Activated CD4-positive, alpha-beta T cell treated with anti-CD3 and anti-CD28 coated beads for 48 hours (primary cell): ENCODE measurements around the gene SLC23A3.

ENCODE experiments used
- DNase-seq: peaks from one replicate; pipeline ENCODE4 v3.0.0-alpha.2; 2020

SLC23A3 gene

GRCh38 chr2:219133976-219134375 lies 35.9 kb downstream of the SLC23A3 start:
- DNase-seq, result no peak

GRCh38 chr2:219131744-219132143 lies 38.1 kb downstream of the SLC23A3 start:
- DNase-seq, result no peak

- no peak for DNase-seq
These were observed 38.5 kb downstream of the SLC23A3 start for GRCh38 chr2:219131327-219131726.

GRCh38 chr2:219129589-219129988 lies 40.2 kb downstream of the SLC23A3 start:
- DNase-seq, result no peak

GRCh38 chr2:219128396-219128795 lies 41.4 kb downstream of the SLC23A3 start:
- DNase-seq, result no peak

GRCh38 chr2:219127037-219127635 lies 42.7 kb downstream of the SLC23A3 start:
- DNase-seq, result no peak

- DNase-seq, result no peak
These were observed 43.3 kb downstream of the SLC23A3 start for GRCh38 chr2:219126555-219126954.

GRCh38 chr2:219125886-219126270 lies 44.0 kb downstream of the SLC23A3 start:
- DNase-seq, result no peak

- peak; percentile 28 for DNase-seq
These were observed 44.5 kb downstream of the SLC23A3 start for GRCh38 chr2:219125225-219125885.

- DNase-seq, result peak; percentile 5
These were observed 45.3 kb downstream of the SLC23A3 start for GRCh38 chr2:219124381-219125110.

- DNase-seq, result no peak
These were observed 46.3 kb downstream of the SLC23A3 start for GRCh38 chr2:219123356-219124135.

- no peak for DNase-seq
These were observed 47.4 kb downstream of the SLC23A3 start for GRCh38 chr2:219122202-219122980.

- no peak for DNase-seq
These were observed 49.7 kb downstream of the SLC23A3 start for GRCh38 chr2:219120082-219120481.

GRCh38 chr2:219119422-219120043 lies 50.3 kb downstream of the SLC23A3 start:
- peak; percentile 76 for DNase-seq

GRCh38 chr2:219118504-219118903 lies 51.3 kb downstream of the SLC23A3 start:
- no peak for DNase-seq

GRCh38 chr2:219116776-219117646 lies 52.8 kb downstream of the SLC23A3 start:
- DNase-seq, result no peak

GRCh38 chr2:219112651-219113338 lies 57.0 kb downstream of the SLC23A3 start:
- DNase-seq, result peak; percentile 12

- no peak for DNase-seq
These were observed 57.8 kb downstream of the SLC23A3 start for GRCh38 chr2:219112062-219112406.
